NCI-H460 (cell line): ENCODE results near the gene LGR5. TPM values are rescaled to one million over a fixed set of nuclear protein-coding genes. Genes with fewer than 3 reads are reported as not detected.

Source experiments
- DNase-seq: peaks from one replicate; pipeline ENCODE4 v3.0.0-alpha.2; 2016; ENCODE audit warnings: low read depth; ENCODE audit errors: extremely low read depth
- polyA plus RNA-seq: library from polyadenylated mRNA; depleted of rRNA; stranded (reverse); fragments of >200 nt; gene quantifications from 2 replicates; pipeline ENCODE4 v1.2.3, GENCODE V29; 2014; cell fraction: nucleus; rRNA removed
- total RNA-seq: library from RNA; depleted of rRNA; stranded (reverse); fragments of >200 nt; shearing (Covaris generic); gene quantifications from 2 replicates; pipeline ENCODE4 v1.2.3, GENCODE V29; 2014; rRNA removed

LGR5 gene, protein sequence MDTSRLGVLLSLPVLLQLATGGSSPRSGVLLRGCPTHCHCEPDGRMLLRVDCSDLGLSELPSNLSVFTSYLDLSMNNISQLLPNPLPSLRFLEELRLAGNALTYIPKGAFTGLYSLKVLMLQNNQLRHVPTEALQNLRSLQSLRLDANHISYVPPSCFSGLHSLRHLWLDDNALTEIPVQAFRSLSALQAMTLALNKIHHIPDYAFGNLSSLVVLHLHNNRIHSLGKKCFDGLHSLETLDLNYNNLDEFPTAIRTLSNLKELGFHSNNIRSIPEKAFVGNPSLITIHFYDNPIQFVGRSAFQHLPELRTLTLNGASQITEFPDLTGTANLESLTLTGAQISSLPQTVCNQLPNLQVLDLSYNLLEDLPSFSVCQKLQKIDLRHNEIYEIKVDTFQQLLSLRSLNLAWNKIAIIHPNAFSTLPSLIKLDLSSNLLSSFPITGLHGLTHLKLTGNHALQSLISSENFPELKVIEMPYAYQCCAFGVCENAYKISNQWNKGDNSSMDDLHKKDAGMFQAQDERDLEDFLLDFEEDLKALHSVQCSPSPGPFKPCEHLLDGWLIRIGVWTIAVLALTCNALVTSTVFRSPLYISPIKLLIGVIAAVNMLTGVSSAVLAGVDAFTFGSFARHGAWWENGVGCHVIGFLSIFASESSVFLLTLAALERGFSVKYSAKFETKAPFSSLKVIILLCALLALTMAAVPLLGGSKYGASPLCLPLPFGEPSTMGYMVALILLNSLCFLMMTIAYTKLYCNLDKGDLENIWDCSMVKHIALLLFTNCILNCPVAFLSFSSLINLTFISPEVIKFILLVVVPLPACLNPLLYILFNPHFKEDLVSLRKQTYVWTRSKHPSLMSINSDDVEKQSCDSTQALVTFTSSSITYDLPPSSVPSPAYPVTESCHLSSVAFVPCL
- not detected in 2 replicates for total RNA-seq
- 0.07 TPM in 1 of 2 replicates, not detected in the other for polyA plus RNA-seq

- no peak for DNase-seq
These were observed at the start of gene LGR5 for GRCh38 chr12:71439613-71440344. Gene LGR5, plus strand, starts transcription at chr12:71439798. Its CDS starts 283 bp downstream, at chr12:71440081.

GRCh38 chr12:71392521-71393145 lies 47.0 kb upstream of the LGR5 start:
- peak; percentile 71 for DNase-seq

DNA sequence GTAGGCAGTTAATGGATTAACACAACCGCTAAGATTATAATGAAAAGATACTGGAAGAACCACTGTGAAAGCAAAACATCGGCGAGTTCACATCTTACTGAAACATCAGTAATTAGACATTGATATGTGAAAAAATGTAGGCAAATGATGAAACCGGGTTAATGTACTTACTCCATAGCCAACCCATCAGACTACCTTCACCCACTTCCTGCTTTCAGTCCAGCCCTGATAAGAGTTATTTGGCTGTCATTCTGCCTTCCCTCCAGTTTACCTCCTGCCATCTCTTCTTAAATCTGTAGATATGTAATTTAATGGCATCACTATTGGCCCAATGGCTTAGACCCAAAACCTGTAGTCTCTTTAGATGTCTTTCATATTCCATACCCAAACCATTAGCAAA lies 46.0 kb upstream of the LGR5 start:
- DNase-seq, result no peak

GRCh38 chr12:71397433-71397954 lies 42.1 kb upstream of the LGR5 start:
- no peak for DNase-seq

DNA sequence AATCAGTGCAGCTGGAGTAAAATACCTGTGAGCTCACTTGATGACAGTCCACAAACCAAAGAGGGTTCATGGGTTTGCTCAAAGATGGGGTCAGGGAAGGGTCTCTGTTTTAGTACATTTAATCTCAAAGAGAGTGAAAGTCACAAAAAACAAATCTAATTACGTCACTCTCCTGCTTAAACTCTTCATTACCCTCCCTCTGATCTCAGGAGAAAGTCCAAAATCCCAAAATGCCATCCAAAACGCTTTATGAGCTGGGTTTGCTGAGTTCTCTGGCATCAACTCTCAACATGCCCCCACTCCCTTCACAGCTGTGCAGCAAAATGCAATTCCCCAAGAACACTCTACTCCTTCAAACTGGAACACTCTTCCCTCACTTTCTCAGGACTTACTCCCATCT lies 40.4 kb upstream of the LGR5 start:
- DNase-seq, result no peak

- no peak for DNase-seq
These were observed 39.1 kb upstream of the LGR5 start for GRCh38 chr12:71400481-71400880.

GRCh38 chr12:71405884-71406283 lies 33.7 kb upstream of the LGR5 start:
- DNase-seq, result no peak

- DNase-seq, result no peak
These were observed 31.9 kb upstream of the LGR5 start for GRCh38 chr12:71407732-71408131.

DNA sequence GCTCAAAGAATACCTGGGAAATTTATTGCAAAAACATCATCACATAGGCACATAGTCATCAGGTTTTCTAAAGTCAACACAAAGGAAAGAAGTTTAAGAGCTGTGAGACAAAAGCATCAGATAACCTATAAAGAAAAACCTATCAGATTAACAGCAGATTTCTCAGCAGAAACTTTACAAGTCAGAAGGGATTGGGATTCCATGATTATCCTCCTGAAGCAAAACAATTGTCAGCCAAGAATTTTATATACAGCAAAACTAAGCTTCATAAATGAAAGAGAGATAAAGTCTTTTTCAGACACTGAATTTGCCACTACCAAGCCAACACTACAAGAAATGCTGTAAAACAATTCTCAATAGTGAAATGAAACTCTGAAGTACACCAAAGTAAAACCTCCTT lies 28.8 kb upstream of the LGR5 start:
- DNase-seq, result no peak

- no peak for DNase-seq
These were observed 28.0 kb upstream of the LGR5 start for GRCh38 chr12:71411635-71412034.

DNA sequence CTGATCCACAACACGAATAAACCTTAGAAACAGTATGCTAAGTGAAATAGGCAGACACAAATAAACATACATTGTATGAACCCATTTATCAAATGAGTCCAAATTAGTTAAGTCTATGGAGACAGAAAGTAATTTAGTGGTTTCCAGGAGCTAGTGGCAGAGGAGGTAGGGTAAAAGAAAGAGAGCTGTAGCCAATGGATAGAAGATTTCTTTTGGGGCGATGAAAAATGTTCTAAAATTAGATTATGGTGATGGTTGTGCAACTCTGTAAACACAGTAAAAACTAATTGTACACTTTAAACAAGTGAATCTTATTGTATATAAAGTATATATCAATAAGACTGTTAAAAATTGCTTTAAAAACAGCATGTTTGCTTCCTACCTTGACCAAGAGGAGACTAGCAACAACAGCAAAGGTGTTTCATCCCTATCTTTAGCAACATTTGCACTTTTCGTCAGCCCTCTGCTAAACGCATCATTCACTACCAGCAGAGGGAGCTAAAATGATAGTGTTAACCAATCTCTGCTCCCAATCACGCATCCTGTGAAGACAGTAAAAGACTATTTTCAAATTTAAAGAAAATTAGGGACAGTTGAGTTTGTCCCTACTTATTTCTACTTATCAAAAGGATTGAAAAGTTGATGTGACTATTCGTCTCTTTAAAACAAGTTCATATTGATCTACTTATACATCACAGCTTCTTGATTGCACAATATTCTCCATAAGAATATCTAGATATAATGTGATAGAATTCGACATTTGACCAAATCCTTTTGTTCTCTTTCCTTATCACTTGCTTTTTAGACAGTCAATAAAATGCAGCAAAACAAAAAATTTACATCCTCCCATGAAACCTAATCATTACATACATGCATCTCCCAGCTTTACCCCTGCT lies 24.0 kb upstream of the LGR5 start:
- peak; percentile 71 for DNase-seq

DNA sequence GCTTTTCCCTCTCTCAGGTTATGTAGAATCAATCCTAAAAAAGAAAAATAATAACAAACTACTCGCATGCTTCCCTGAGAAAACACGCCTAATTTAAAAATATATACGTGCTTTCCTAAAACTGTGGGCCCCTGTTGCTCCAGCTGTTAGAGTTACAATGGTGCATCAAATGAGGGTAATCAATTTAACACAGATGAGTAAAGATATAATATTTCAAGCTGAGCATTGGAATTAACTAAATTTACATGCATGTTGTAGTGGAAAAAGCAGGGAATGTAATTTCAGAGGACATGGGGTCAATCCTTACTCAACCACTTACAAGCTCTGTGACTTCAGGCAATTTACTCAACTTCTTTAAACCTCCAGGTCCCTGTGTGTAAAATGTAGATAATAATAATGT lies 22.4 kb upstream of the LGR5 start:
- no peak for DNase-seq

- no peak for DNase-seq
These were observed 18.7 kb upstream of the LGR5 start for GRCh38 chr12:71420775-71421406.

DNA sequence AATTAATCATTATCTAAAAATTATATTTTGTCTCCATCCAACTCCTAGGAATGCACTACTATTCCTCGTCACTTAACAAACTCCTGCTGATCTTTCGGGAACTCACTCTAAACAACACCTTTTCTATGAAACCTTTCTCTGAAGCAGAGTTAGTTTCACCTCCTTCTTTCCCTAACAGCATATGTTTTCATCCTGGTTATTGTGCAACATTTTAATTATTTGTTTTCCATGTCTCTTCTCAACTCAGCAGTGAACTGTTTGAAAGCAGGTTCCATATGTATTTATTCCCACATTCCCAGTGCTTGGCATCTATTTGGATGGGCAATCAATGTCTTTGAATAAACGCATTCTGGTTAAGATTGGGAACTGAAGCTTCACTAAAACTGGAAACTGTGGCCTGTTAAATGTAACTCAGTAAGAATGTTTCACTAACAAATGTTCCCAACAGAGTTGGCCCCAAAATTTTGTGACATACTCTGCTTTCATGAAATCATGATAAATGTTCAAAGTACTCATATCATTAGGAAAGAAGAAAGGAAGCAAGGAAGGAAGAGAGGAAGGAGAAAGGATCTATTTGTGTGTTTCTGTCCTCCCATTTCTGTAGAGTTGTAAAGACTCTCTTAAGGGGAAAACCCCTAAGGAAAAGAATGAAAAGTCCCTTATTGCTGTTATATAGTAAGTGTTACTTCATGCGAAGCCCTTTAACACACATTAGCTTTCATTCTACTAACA lies 13.9 kb upstream of the LGR5 start:
- DNase-seq, result no peak

DNA sequence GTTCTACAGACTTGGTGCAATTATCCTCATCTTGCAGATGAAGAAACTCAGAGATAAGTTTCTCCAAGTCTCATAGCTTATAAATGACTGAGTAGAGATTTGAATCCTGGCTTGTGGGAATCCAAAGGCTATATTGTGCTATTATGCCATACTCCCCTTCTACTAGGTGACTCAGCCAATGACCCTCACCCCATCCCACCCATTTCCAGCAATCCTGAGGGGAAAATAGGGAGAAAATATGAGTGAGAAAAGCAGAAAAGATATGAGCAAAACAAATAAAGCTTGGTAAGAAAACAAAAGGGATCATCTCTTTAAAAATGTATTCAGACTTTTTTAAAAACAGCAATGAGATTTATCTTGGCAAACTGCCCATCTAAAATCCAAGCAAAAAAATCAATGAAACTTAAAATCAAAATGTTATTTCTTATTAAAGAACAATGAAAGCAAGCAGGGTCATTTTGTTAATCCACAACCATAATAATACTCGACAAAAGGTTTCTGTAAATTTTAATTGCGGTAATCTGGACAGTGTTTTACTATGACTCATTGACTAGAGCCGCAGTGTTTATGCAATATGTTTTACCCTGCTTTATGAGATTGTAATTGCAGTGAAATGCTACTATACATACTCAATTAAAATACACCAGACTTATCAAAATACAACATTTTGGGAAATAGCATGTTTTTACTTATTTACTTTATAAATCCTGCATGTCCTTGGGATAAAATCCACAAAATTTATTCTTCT lies 13.1 kb upstream of the LGR5 start:
- DNase-seq, result no peak

- no peak for DNase-seq
These were observed 8.8 kb upstream of the LGR5 start for GRCh38 chr12:71430756-71431155.

- no peak for DNase-seq
These were observed 7.6 kb upstream of the LGR5 start for GRCh38 chr12:71431991-71432390.
